Hippocampal formation (tissue), 2 donors: ENCODE results near the gene RPS28.
"Not testable (repeated sequence)": the region's sequence is repeated elsewhere in the genome, so short reads cannot be mapped to it uniquely, and the experiment has no call there.

Source experiments
- DNase-seq, 2 donors: peaks; one replicate each; lab custom pipeline; 2025; lab: John Stamatoyannopoulos, UW

RPS28 gene

DNA sequence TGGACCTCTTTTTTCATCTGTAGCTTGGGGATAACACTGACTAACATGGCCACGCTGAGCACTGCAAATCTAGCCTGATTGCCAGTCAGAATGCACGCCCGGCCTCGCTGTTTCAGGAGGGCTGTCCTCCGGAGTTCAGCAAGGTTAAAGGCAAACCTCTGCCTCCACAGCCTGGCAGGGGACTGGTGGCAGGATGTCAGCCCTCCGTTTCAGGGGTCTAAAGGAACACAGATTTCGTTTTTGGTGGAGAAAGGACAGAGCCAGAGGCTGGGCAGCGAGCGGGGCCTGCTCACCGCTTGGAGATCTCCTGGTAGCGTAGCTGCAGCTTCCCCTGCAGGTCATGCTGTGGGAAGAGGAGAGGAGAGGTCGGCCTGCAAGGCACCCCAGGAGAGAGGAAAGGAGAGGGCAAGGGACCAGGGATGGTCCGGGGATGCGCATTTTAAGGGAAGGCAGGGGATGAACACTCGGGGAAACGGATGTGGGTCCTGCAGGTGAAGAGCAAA, 681 bp upstream of the RPS28 start:
- no peak for DNase-seq

DNA sequence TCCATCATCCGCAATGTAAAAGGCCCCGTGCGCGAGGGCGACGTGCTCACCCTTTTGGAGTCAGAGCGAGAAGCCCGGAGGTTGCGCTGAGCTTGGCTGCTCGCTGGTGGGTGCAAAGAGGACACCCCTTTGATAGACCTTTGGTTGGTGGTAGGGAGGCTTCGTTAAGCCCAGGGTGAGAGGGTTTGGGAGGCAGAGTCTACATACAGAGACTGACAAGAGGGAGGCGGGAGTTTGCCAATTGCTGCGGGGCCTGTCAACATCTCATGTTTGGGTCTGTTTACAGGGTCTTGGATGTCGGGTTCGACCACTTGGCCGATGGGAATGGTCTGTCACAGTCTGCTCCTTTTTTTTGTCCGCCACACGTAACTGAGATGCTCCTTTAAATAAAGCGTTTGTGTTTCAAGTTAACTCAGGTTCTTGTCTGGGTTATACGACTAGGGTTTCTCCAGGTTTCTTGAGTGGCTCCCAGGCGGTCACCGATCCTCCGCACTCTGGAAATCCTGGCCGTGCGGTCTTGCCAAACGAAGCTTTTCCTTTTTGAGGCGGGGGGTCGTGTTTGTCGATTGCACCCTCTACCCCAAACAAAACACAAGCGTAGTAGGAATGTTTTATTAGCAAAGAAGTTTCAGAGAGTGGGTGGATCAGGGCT, 816 bp downstream of the RPS28 start:
- DNase-seq: no peak

DNA sequence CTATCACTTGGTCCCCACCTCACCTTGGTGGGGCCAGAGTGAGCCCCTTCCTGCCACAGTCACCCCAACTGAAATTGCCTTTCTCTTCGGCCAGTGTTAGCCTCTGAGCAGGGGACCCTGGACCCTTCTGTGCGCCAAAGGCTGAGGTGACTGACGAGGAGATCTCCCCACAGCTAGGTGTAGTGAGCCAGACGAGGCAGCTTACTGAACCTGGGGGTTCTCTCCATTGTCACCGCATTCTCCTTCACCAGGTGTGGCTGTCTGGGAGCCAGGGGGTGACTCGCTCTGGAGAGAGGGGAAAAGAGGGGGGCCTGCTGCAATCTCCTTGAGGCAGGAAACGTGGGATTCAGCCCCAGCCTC, 1.3 kb downstream of the RPS28 start:
- DNase-seq: no peak

DNA sequence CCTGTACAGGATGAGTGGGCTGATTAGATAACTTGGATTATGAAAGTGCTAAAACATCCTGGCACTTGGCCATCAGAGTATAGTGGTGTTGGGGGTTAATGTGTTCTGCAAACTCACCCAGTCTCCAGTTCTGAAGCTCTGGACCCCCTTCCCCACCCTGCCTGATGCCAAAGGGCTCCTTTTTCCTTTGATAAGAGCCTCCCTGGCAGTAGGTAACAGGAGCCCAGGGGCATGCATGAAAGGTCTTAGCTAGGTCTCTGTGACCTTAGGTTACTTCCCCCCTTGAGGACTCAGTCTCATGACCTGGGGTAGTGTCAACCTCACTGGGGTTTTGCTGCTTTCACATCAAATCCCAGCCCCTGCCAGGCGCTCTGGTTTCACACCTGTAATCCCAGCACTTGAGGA, 2.5 kb downstream of the RPS28 start:
- no peak for DNase-seq

DNA sequence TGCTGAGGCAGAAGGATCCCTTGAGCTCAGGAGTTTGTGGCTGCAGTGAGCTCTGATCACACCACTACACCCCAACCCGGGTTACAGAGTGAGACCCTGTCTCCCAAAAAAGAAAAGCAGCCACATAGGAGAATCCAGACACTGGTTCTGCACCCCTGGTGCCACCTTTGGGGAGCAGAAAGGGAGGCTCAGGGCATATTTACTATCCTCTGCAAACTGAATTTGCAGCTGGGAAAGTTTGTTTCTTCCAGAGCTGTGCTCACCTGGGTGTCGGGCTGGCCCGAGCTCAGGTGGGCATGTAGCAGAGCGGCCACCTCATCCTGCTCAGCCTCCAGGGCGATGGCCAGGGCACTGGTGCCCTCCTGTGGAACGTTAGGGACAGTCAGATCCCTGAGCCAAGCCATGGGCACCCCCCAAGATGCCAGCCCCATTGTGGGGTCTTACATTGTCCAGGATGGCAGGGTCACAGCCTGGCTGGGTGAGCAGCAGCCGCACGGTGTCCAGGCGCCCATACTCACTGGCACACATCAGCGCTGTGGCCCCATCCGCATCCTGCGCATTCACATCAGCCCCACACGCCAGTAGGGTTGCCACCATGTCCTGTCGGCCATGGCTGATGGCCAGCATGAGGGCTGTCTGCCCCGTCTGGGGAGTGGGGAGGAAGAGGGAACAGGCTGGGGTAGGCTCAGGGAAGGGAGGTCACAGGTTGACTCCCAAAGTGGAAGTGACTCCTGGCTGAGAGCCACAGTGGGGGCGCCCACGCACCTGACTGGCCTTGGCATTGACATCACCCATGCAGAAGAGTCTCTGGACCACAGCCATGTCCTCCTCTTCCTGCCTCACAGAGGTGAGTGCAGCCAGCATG, 3.1 kb downstream of the RPS28 start:
- no peak for DNase-seq

DNA sequence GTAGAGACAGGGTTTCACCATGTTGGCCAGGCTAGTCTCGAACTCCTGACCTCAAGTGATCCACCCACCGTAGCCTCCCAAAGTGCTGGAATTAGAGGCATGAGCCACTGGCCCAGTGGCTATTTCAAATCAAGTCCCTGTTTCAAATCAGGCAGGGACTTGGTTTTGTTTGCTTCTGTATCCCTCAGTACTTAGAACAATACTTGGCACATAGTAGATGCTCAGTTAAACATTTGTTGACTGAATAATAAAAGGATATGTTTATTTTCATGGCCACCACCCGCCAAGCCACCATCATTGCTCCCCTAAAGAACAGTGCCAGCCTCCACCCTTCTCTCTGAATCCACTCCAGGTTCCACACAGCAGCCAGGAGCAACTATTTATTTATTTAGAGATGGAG, 4.2 kb downstream of the RPS28 start:
- DNase-seq: no peak

DNA sequence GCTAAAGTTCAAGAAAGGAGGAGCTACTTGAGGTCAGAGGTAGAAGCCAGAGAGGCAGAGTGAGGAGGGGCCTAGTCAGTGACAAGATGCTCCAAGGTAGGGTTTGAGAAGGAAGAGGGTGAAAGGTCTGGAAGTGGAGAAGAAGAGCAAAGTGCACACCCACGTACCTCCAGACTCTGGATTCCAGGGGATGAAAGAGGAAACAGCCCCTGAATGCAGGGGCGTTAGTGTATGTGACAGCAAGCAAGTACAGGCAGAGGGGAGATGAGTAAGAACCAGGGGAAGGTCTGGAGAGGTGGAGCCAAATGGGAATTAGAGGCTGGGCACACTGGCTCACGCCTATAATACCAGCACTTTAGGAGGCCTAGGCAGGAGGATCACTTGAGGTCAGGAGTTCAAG, 8.7 kb downstream of the RPS28 start:
- no peak for DNase-seq

DNA sequence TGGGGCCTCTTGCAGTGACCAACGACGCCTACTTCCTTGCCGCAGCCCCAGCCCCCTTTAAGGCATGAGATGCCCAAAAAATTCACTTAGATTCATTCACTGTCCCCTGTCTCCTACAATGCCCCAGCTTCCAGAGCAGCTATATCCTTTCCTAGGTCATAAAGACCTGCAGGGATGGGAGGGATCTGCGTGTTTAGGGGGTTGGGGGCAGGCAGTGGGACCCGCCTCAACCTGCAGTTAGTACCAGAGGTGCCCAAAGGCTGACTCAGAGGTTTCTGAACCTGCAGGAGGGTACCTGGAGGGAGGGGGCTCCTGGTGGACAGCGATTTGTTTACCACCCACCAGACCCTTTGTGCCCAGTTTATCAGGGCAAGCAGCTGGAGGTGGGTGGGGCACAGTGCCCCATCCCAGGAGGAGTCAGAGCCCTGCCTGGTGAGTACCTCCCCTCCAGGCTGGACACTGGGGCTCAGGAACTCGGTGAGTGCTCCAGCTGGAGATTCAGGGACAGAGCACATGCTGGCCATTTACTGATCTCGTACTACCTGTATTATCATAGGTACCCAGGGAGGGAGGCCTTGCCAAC, 10.1 kb downstream of the RPS28 start:
- no peak for DNase-seq

DNA sequence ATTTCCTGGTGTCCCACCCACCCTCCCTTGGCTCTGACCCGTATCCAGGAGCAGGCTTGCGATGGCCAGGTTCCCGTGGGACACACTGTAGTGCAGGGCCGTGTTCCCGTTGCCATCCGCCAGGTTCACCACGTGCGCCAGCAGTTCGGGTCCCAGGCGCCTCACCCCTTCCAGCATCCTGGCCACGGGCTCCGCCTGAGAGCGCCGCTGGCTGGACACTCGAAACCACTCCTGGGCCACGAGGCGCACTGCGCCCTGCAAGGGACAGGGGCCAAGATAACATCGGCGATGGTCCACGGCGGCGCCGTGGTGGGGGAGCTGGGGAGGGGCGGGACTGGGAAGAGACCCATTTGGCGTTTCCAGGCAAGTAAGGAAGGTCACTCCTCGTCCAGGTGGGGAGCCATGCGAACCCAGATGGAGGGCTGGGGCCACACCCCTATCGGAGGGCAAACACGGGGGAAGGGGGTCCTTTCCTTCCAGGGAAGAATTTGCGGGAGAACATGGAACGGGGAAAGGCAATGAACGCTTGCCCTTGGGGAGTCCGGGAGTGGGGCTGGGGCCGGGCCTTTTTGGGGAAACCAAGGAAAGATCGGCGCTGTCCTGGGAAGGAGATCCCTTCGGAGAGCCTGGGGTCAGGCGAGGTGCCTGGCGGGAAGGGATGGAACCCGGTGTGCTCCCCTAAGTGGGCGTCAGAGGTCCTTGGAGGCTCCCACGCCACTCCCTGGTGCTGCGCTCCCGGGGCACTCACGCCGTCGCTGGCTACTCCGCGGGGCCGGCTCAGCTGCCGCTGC, 11.9 kb downstream of the RPS28 start:
- DNase-seq: no peak

DNA sequence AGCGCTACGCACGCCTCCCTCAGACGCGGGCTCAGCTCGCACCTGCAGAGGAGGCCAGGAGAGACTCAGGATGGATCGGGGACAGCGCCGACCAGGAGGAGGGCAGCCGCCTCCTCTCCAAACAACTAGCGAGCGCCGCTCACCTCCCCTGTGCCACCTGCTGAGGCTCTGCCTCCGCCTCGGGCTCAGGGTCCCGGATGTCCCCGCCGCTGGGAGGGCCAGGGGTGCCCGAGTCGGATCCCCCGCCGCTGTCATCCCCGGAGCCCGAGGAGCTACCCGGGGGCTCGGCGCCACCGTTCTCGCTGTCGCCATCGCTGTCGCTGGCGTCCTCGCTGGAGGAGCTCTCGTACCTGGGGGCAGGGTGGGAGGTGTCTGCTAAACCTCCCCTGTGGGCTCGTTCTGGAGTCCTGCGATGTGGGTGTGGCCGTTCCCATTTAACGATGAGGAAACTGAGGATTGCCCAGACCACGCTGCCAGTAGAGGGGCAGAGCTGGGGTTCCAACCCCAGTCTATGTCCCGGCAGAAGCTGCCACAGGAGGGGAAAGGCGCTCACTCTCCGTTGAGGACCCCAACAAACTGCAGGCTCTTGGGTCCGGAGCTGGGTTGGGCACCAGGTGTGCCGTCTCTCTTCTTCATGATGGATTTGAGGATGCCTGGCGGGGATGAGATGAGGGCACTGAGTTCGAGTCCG, 12.6 kb downstream of the RPS28 start:
- no peak for DNase-seq

DNA sequence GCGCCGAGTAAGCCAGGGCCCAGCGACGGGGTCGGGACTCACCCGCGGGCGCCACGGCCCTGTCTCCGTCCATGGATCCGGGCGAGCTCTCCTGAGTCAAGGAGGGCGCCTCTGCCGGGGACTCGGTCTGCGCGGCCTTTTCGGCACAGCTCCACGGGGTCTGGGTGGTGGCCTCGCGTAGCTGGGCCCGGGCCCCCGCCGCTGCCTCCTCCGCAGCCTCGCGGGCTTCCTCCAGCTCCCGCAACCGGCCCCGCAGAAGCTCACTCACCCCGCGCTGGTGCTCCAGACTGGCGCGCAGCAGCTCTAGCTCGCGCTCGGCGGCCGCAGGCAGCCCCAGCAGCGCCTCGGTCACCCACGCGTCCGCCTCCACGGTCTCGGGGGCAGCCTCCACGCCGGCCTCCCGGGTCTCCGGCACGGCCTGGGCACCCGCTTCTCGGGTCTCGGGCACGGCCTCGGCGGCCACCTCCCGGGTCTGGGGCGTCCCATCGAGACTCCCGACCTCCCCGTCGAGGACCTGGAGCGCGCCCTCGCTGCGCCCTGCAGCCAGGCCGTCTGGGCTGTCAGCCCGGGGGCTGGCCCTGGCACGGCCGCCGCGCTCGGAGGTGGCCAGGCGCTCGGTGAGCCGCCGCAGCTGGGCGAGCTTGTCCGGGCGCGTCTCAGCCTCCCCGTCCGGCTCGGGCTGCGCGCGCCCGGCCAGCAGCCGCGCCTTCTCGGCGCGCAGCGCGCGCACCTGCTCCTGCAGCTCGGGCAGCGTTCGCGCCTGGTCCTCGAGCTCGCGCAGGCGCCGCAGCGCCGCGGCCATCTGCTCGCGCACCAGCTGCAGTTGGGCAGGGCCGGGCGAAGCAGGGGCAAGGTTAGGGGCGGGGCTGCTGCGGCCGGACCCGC, 13.4 kb downstream of the RPS28 start:
- no peak for DNase-seq

DNA sequence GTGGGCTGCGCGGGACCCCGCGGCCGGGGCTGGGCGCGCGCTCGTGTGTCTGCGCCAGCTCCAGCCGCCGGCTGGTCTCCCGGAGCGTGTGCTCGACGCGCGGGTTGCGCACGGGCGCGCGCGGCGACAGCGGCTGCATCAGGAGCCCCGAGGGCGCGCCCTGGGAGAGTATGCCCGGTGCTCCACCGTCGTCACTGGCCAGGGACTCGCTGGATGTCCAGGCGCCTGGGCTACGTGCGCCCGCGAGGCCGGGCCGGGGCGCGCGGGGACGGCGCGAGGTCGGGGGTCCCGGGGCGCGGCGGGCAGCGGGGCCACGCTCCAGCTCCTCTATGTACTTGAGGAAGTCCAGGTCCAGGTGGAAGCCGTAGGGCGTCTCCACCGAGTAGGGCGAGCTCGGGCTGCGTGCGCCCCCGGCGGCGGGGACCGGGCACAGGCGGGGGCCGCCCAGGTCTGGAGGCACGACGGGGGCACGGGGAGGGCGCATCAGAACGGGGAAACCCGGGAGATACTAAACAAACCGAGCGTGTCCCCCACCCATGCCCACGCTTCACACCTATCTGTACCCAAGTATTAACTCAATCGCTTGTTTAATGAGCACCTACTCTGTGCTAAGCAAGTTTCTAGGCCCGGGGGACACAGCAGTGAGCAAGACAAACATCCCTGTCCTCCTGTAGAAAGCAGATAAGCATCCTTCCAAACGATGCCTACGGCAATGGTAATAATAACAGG, 14.2 kb downstream of the RPS28 start:
- DNase-seq: no peak

DNA sequence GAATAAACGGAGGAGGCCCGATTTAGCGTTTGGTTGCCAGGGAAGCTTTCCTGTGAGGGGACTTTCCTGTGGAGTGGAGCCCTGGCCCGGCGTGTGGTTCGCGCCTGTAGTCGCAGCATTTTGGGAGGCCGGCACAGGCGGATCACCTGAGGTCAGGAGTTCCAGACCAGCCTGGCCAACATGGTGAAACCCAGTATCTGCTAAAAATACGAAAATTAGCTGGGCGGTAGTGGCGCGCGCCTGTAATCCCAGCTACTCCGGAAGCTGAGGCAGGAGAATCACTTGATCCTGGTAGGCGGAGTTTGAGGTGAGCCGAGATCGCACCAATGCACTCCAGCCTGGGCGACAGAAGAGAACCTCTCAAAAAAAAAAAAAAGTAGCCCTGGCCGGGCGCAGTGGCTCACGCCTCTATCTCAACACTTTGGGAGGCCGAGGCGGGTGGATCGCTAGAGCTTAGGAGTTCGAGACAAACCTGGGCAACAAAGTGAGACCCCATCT, 14.8 kb downstream of the RPS28 start:
- no peak for DNase-seq

DNA sequence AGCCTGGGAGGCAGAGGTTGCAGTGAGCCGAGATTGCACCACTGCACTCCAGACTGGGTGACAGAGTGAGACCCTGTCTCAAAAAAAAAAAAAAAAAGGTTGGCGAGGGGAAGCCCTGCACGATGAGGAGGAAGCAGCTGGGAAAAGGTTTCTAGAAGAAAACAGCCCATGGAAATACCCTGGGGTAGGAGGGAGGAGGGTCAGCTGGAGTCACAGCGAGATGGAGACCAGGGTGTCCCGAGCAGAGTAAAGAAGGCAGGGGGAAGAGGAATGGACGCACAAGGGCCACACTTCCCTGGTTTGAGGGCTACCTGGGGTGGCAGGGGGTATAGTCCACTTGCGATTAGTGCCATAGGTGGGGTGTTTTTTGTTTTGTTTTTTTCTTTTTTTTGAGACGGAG, 15.4 kb downstream of the RPS28 start:
- no peak for DNase-seq

DNA sequence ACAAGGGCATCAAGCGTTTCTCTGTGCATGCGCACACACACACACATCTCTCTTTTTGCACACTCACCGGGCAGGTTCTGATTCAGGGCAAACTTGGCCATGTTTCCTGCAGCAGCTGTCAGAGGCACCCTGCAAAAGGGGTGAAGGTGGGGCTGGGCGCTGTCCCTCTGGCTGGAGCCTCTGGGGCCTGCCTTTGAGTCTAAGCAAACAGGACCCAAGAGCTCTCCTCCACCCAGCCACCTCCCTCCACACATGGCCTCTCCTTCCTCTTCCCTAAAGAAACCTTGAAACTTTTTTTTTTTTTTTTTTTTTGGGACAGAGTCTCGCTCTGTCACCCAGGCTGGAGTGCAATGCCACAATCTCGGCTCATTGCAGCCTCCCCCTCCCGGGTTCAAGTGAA, 16.4 kb downstream of the RPS28 start:
- DNase-seq: no peak

DNA sequence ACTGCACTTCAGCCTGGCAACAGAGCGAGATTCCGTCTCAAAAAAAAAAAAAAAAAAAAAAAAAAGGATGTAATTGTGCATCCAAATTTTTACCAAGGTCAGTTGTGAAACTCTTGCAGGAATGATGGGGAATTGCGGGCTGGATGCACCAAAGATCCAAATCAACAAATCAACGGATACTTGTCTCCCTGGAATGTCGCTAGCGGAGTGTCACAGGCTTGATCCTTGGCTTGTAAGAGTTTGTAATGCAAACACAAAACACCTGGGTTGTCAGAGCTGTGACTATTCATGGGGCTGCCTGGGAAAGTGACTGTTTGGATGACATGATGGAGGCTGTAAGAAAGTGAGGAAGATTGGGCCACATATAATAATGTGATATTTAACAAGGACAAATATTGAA, 17.5 kb downstream of the RPS28 start:
- no peak for DNase-seq

DNA sequence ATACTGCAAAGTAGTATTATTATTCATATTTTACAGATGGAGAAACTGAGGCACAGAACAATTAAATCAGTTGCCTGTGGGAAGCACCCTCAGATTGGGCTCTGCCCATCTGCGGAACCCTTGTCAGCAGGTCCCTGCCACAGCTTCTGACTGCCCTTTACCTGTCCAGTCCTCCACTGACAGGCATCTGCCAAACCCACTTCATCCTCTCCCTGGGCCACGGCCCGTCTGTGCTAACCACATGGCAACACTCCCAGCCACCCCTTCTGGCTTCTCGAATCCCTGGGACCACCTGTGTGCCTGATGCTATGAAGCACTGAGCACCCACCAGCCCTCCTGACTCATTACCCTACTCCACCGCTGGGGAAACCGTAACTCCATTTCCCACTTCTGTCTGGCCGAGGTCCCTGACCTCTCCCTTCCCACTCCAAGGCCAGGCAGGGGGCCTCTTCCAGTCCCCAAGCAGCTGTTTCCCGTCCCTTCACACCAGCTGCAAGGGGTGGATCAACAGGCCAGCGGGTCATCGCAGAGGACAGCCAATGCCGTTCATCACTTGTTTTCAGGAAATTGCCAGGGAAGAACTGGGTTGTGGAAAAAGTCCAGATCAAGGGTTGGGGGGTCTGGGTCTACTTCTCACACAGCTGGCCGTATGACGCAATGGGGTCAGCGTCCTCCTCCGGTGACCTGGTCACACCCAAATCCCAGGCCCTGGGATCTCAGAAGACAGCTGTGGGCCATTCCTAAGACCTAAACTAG, 19.2 kb downstream of the RPS28 start:
- DNase-seq: no peak

DNA sequence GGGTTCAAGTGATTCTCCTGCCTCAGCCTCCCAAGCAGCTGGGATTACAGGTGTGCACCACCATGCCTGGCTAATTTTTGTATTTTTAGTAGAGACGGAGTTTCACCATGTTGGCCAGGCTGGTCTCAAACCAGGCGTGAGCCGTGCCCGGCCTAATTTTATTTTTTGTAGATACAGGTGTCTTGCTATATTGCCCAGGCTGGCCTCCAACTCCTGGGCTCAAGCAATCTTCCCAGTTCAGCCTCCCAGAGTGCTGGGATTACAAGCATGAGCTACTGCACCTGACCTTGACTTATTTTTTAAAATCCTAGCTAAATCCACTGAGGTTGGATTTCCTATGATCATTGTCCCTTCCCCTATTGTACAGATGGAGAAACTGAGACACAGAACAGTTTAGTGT, 20.2 kb downstream of the RPS28 start:
- not testable (repeated sequence) for DNase-seq

DNA sequence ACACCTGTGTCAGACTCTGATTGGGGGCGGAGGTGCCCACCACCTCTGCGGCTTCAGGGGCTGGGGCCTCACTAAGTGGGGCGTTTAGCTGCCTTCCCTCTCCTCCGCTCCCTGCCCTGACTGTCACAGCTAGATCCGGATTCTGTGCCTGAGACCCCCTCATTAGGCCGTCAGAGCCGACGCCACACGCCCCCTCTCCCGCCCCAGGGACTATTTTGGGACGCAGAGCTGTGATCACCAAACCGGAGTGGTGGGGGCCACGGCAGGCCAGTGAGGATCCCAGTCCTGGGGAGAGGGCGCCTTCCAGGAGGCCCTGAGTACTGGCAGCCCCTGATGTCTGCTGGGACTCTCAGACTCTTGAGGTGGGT, 21.0 kb downstream of the RPS28 start:
- no peak for DNase-seq
